ENCODE results near the gene DNTT. TPM values are rescaled to one million over a fixed set of nuclear protein-coding genes. Genes with fewer than 3 reads are reported as not detected.

The DNTT gene
- polyA plus RNA-seq, 1 donor = 0.04 TPM

- no peaks in the 10 kb centered on the region for H3K36me3 ChIP-seq (ENCODE audit: control insufficient read depth, insufficient read depth, low read length)
- H3K27ac ChIP-seq (ENCODE audit: low read length) = no peak overlapping the region
- no peak overlapping the region for H3K4me3 ChIP-seq (ENCODE audit: low read length)
- WGBS (ENCODE audit: insufficient coverage, low lambda C conversion rate) = 90% methylated on average over 2 of the region's 7 CpGs
- H3K4me1 ChIP-seq (ENCODE audit: control insufficient read depth, insufficient read depth, low read length) = peaks cover 2% of the 10 kb centered on the region
- DNase-seq = no peak
- H3K27me3 ChIP-seq (ENCODE audit: control insufficient read depth, insufficient read depth, low read length) = peaks cover 4% of the 10 kb centered on the region
- no peaks in the 10 kb centered on the region for H3K9me3 ChIP-seq (ENCODE audit: control insufficient read depth, low read depth, low read length)
Measured at GRCh38 chr10:96376483-96376882, 72.2 kb downstream of the DNTT start.

- peaks cover 2% of the 10 kb centered on the region for H3K4me1 ChIP-seq (ENCODE audit: control insufficient read depth, insufficient read depth, low read length)
- no peak overlapping the region for H3K4me3 ChIP-seq (ENCODE audit: low read length)
- no peaks in the 10 kb centered on the region for H3K36me3 ChIP-seq (ENCODE audit: control insufficient read depth, insufficient read depth, low read length)
- no peak for DNase-seq
- no peak overlapping the region for H3K27ac ChIP-seq (ENCODE audit: low read length)
- peaks cover 4% of the 10 kb centered on the region for H3K27me3 ChIP-seq (ENCODE audit: control insufficient read depth, insufficient read depth, low read length)
- WGBS (ENCODE audit: insufficient coverage, low lambda C conversion rate) = 80% methylated on average over 1 of the region's 6 CpGs
- no peaks in the 10 kb centered on the region for H3K9me3 ChIP-seq (ENCODE audit: control insufficient read depth, low read depth, low read length)
Measured at GRCh38 chr10:96377816-96378294, 73.6 kb downstream of the DNTT start.

GRCh38 chr10:96378741-96379140 lies 74.5 kb downstream of the DNTT start:
- Histone ChIP-seq H3K36me3 (ENCODE audit: control insufficient read depth, insufficient read depth, low read length) (no peaks in the 10 kb centered on the region), H3K4me3 (ENCODE audit: low read length) (no peak overlapping the region), H3K27ac (ENCODE audit: low read length) (no peak overlapping the region), H3K4me1 (ENCODE audit: control insufficient read depth, insufficient read depth, low read length) (peaks cover 2% of the 10 kb centered on the region), H3K9me3 (ENCODE audit: control insufficient read depth, low read depth, low read length) (no peaks in the 10 kb centered on the region), H3K27me3 (ENCODE audit: control insufficient read depth, insufficient read depth, low read length) (peaks cover 4% of the 10 kb centered on the region)
- DNase-seq = no peak
- no CpG with 5 or more reads among the region's 15 CpGs for WGBS (ENCODE audit: insufficient coverage, low lambda C conversion rate)

GRCh38 chr10:96379758-96380157 lies 75.5 kb downstream of the DNTT start:
- Histone ChIP-seq H3K4me1 (ENCODE audit: control insufficient read depth, insufficient read depth, low read length) (no peaks in the 10 kb centered on the region), H3K27me3 (ENCODE audit: control insufficient read depth, insufficient read depth, low read length) (peaks cover 6% of the 10 kb centered on the region), H3K4me3 (ENCODE audit: low read length) (no peak overlapping the region), H3K36me3 (ENCODE audit: control insufficient read depth, insufficient read depth, low read length) (no peaks in the 10 kb centered on the region), H3K27ac (ENCODE audit: low read length) (no peak overlapping the region), H3K9me3 (ENCODE audit: control insufficient read depth, low read depth, low read length) (no peaks in the 10 kb centered on the region)
- DNase-seq = no peak
- no CpG with 5 or more reads among the region's 8 CpGs for WGBS (ENCODE audit: insufficient coverage, low lambda C conversion rate)

- H3K27ac ChIP-seq (ENCODE audit: low read length) = no peak overlapping the region
- no peak overlapping the region for H3K4me3 ChIP-seq (ENCODE audit: low read length)
- H3K9me3 ChIP-seq (ENCODE audit: control insufficient read depth, low read depth, low read length) = no peaks in the 10 kb centered on the region
- no CpG with 5 or more reads among the region's 7 CpGs for WGBS (ENCODE audit: insufficient coverage, low lambda C conversion rate)
- no peak for DNase-seq
- H3K4me1 ChIP-seq (ENCODE audit: control insufficient read depth, insufficient read depth, low read length) = no peaks in the 10 kb centered on the region
- H3K36me3 ChIP-seq (ENCODE audit: control insufficient read depth, insufficient read depth, low read length) = no peaks in the 10 kb centered on the region
- H3K27me3 ChIP-seq (ENCODE audit: control insufficient read depth, insufficient read depth, low read length) = peaks cover 11% of the 10 kb centered on the region
Measured at GRCh38 chr10:96380821-96381220, 76.6 kb downstream of the DNTT start.

GRCh38 chr10:96384506-96384905 lies 80.3 kb downstream of the DNTT start:
- peaks cover 24% of the 10 kb centered on the region for H3K27me3 ChIP-seq (ENCODE audit: control insufficient read depth, insufficient read depth, low read length)
- WGBS (ENCODE audit: insufficient coverage, low lambda C conversion rate) = no CpG with 5 or more reads among the region's 25 CpGs
- no peaks in the 10 kb centered on the region for H3K4me1 ChIP-seq (ENCODE audit: control insufficient read depth, insufficient read depth, low read length)
- H3K36me3 ChIP-seq (ENCODE audit: control insufficient read depth, insufficient read depth, low read length) = no peaks in the 10 kb centered on the region
- no peak overlapping the region for H3K27ac ChIP-seq (ENCODE audit: low read length)
- no peak for DNase-seq
- H3K9me3 ChIP-seq (ENCODE audit: control insufficient read depth, low read depth, low read length) = no peaks in the 10 kb centered on the region
- no peak overlapping the region for H3K4me3 ChIP-seq (ENCODE audit: low read length)

- Histone ChIP-seq H3K27ac (ENCODE audit: low read length) (no peak overlapping the region), H3K9me3 (ENCODE audit: control insufficient read depth, low read depth, low read length) (no peaks in the 10 kb centered on the region), H3K36me3 (ENCODE audit: control insufficient read depth, insufficient read depth, low read length) (no peaks in the 10 kb centered on the region), H3K4me3 (ENCODE audit: low read length) (no peak overlapping the region), H3K4me1 (ENCODE audit: control insufficient read depth, insufficient read depth, low read length) (no peaks in the 10 kb centered on the region), H3K27me3 (ENCODE audit: control insufficient read depth, insufficient read depth, low read length) (peaks cover 39% of the 10 kb centered on the region)
- no CpG with 5 or more reads among the region's 2 CpGs for WGBS (ENCODE audit: insufficient coverage, low lambda C conversion rate)
- no peak for DNase-seq
Measured at GRCh38 chr10:96387161-96387560, 82.9 kb downstream of the DNTT start.

GRCh38 chr10:96387601-96388000 lies 83.4 kb downstream of the DNTT start:
- Histone ChIP-seq H3K4me1 (ENCODE audit: control insufficient read depth, insufficient read depth, low read length) (no peaks in the 10 kb centered on the region), H3K27me3 (ENCODE audit: control insufficient read depth, insufficient read depth, low read length) (peaks cover 41% of the 10 kb centered on the region), H3K27ac (ENCODE audit: low read length) (no peak overlapping the region), H3K4me3 (ENCODE audit: low read length) (no peak overlapping the region), H3K9me3 (ENCODE audit: control insufficient read depth, low read depth, low read length) (no peaks in the 10 kb centered on the region), H3K36me3 (ENCODE audit: control insufficient read depth, insufficient read depth, low read length) (no peaks in the 10 kb centered on the region)
- WGBS (ENCODE audit: insufficient coverage, low lambda C conversion rate) = 100% methylated on average over 1 of the region's 7 CpGs
- DNase-seq = no peak

Other genes with a start within 250 kb of the DNTT start
- gene ZNF518A, start 174.1 kb upstream of the DNTT start, polyA plus RNA-seq = 35.5 TPM
- gene BLNK, start 32.9 kb upstream of the DNTT start, polyA plus RNA-seq = 27.4 TPM
- not detected for gene OPALIN, start 54.6 kb downstream of the DNTT start, polyA plus RNA-seq
- 0.99 TPM for gene TLL2, start 209.5 kb downstream of the DNTT start, polyA plus RNA-seq

All from large intestine (tissue), 3 donors.